HG03025 (cell line): ENCODE results near the gene KIAA0586.
"Not testable (repeated sequence)": the region's sequence is repeated elsewhere in the genome, so short reads cannot be mapped to it uniquely, and the experiment has no call there.

ENCODE experiments used
- ATAC-seq: cut with Tn5 transposase; IDR thresholded peaks from one replicate; pipeline ENCODE4 v1.9.1; 2021; ENCODE audit warnings: mild to moderate bottlenecking, moderate library complexity; ENCODE audit not compliant: unreplicated experiment, low FRiP score

KIAA0586 gene

DNA sequence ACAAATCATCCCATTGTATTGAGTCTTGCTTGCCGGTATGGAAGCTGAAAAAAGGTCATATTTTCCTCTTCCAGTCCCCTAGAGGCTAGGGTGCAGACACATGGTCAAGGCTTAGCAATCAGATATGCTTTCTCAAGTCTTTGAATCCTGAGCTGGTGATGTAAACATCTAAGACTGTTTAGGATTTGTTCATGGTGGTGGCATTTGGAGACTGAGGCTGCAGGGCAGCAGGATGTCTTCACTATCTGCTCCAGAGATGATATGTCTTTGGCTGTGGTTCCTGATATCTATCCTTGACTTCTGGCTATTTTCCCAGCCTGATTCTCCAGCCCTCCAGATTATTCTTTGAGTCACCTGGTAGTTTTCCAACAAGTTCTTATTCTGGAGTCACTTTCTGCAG is 159.8 kb downstream of the KIAA0586 start:
- no peak for ATAC-seq

DNA sequence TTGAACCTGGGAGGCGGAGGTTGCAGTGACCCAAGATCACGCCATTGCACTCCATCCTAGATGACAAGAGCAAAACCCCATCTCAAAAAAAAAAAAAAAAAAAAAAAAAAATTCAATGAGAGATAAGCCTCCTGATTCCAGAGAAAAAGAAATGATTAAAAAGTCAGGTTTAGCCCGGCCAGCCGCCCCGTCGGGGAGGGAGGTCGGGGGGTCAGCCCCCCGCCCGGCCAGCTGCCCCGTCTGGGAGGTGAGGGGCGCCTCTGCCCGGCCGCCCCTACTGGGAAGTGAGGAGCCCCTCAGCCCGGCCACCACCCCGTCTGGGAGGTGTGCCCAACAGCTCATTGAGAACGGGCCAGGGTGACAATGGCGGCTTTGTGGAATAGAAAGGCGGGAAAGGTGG is 160.8 kb downstream of the KIAA0586 start:
- ATAC-seq = not testable (repeated sequence)

DNA sequence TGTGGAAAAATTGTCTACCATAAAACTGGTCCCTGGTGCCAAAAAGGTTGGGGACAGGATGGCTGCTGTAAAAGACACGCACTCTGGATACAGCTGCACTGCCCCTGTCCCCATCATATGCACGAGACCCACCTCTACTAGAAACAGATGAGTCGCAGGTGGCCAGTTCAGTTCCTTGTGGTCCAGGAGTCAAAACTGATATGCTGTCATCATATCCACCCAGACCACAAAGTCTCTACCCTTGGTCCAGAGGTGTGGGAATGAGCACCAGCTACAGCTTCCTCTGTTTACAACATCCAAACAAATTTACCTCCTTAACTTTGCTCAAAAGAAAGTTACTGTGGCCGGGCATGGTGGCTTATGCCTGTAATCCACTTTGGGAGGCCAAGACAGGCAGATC is 166.5 kb downstream of the KIAA0586 start:
- no peak for ATAC-seq

DNA sequence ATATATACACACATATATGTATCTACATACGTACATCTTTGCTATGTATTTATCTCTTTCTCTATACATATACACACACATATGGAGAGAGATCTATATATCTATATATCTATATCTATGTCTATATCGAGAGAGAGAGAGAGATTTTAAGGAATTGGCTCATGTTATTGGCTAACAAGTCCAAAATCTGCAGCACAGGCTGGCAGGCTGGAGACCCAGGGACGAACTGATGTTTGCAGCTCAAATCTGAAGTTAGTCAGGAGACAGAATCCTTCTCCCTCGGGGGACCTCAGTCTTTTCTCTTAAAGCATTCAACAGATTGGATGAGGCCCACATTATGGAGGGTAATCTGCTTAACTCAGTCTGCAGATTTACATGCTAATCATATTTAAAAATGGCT is 169.5 kb downstream of the KIAA0586 start:
- no peak for ATAC-seq

DNA sequence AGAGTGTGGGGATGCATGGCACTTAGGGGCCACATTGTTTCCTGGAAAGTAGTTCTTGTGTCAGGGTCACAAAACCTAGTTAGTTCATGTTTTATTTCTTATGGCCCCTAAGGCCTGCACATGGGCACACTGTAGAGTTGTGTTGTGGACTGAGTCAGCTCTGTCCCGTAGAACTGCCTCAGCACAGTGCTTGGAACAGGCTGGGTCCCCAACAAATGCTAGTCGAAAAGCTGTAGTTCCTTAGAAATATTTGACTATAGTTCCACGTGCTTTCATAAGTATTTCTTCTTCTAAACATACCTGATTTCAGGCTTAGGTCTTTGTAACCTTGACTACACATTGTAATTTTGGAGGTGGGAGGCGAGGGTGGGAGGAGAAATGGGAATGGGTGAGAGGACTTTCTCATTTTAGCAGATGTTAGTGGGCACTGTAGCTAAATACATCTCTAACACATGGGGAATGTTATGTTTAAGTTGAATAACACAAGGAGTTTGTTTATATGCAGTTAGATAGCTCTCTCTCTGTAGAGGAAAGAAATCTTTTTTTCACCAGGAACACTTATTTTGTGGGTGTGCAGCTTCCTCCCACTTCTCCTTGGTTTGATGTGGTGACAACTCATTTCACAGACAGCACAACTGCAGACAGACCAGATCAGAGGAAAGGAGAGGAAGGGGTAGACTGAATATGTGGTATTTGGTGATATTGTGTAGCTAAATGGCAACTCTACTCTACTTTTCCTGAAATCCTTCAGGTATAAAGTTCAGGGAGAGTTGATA is 170.7 kb downstream of the KIAA0586 start:
- ATAC-seq = no peak

DNA sequence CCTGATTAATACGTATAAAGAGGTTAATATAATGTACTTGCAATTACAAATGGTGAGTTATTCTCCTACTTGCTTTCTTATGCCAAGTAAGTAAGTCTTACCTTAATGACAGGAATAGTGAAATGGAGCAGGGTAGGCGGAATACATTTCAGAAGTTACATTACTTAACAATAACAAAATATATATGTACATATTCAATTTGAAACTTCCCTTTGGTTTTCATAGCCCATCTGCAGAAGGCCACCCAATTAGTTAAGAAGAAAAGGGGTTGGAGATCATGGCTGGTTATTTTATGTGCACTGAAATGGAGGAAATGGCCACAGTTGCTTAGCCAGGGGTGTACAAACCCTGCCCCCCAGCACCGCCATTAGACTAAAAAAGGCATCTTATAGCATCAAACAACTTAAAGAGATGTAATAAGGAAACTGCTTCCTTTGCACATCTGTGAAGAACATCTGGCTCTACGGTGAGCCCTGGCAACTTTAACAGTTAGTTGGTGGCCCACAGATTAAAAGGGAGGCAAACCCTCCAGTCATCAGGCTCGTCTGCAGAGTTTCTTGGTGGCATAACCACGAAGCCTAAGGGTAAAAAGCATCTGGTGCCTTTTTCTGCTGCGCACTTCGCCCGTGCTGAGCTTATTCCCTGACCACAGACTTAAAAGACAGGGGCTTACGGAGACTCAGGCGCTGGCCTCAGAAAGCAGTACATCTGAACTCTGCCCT is 171.4 kb downstream of the KIAA0586 start:
- no peak for ATAC-seq

DNA sequence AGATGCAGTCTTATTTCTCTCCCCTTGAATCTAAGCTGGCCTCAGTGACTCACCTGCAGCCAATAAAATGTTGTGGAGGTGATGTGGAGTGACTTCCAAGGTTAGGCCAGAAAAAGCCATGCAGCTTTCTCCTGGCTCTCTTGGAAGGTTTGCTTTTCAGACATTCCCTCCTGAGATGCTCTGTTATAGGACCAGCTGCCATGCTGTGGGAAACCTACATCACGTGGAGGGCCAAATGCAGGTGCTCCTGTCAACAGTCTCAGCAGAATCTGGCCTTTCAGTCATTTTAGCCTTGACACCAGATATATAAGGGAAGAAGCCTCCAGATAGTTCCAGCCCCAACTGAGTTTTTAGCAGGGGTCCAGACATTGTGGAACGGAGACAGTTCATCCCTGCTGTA is 172.2 kb downstream of the KIAA0586 start:
- ATAC-seq = no peak
